ENCODE measurements around the gene CENPC.
"Not testable (repeated sequence)": the region's sequence is repeated elsewhere in the genome, so short reads cannot be mapped to it uniquely, and the experiment has no call there.

The CENPC gene

GRCh38 chr4:67470871-67471270, 74.4 kb downstream of the CENPC start:
- DNase-seq (ENCODE audit: low read depth) = no peak

GRCh38 chr4:67468830-67469229, 76.5 kb downstream of the CENPC start:
- no peak for DNase-seq (ENCODE audit: low read depth)

GRCh38 chr4:67466751-67467150, 78.6 kb downstream of the CENPC start:
- no peak for DNase-seq (ENCODE audit: low read depth)

- DNase-seq (ENCODE audit: low read depth) = no peak
These were observed 79.6 kb downstream of the CENPC start for GRCh38 chr4:67465763-67466052.

GRCh38 chr4:67465032-67465762, 80.1 kb downstream of the CENPC start:
- DNase-seq (ENCODE audit: low read depth) = no peak

- no peak for DNase-seq (ENCODE audit: low read depth)
These were observed 84.7 kb downstream of the CENPC start for GRCh38 chr4:67460574-67460973.

GRCh38 chr4:67459164-67459563, 86.1 kb downstream of the CENPC start:
- no peak for DNase-seq (ENCODE audit: low read depth)

- no peak for DNase-seq (ENCODE audit: low read depth)
These were observed 88.6 kb downstream of the CENPC start for GRCh38 chr4:67456577-67457196.

GRCh38 chr4:67452846-67453205, 92.5 kb downstream of the CENPC start:
- not testable (repeated sequence) for DNase-seq (ENCODE audit: low read depth)

- DNase-seq (ENCODE audit: low read depth) = no peak
These were observed 93.0 kb downstream of the CENPC start for GRCh38 chr4:67452100-67452845.

GRCh38 chr4:67451464-67451863, 93.8 kb downstream of the CENPC start:
- DNase-seq (ENCODE audit: low read depth) = peak; percentile 62

- DNase-seq (ENCODE audit: low read depth) = no peak
These were observed 96.7 kb downstream of the CENPC start for GRCh38 chr4:67448621-67449020.

- DNase-seq (ENCODE audit: low read depth) = no peak
These were observed 97.4 kb downstream of the CENPC start for GRCh38 chr4:67447873-67448272.

- no peak for DNase-seq (ENCODE audit: low read depth)
These were observed 98.5 kb downstream of the CENPC start for GRCh38 chr4:67446811-67447210.

GRCh38 chr4:67445881-67446280, 99.4 kb downstream of the CENPC start:
- DNase-seq (ENCODE audit: low read depth) = not testable (repeated sequence)

GRCh38 chr4:67438975-67439374, 106.3 kb downstream of the CENPC start:
- no peak for DNase-seq (ENCODE audit: low read depth)

- peak; percentile 15 for DNase-seq (ENCODE audit: low read depth)
These were observed 107.2 kb downstream of the CENPC start for GRCh38 chr4:67437974-67438713.

GRCh38 chr4:67436742-67437141, 108.6 kb downstream of the CENPC start:
- DNase-seq (ENCODE audit: low read depth) = no peak

GRCh38 chr4:67430989-67431388, 114.3 kb downstream of the CENPC start:
- no peak for DNase-seq (ENCODE audit: low read depth)

- no peak for DNase-seq (ENCODE audit: low read depth)
These were observed 116.5 kb downstream of the CENPC start for GRCh38 chr4:67428819-67429218.
